GM23338 (cell line): ENCODE results near the gene SULF2. TPM values are rescaled to one million over a fixed set of nuclear protein-coding genes. Genes with fewer than 3 reads are reported as not detected.

ENCODE experiments used
- ATAC-seq: fragments of 200-7000 bp; cut with Tn5 transposase; 3 replicates; pipeline ENCODE4 v1.9.1; 2020
- DNase-seq: peaks from one replicate; pipeline ENCODE4 v3.0.0-alpha.2; 2015; ENCODE audit warnings: low spot score
- H2AFZ ChIP-seq: fragments of 200-600 bp; sonication (generic); 2 replicates; pipeline ENCODE4 v1.8.0; 2016; ENCODE audit warnings: antibody characterized with exemption, mild to moderate bottlenecking, moderate library complexity
- H3F3A ChIP-seq: fragments of 200-600 bp; sonication (generic); replicated peaks from 2 replicates; pipeline ENCODE4 v1.8.0; 2017; ENCODE audit warnings: antibody characterized with exemption, mixed run types, low read depth
- H3K27ac ChIP-seq: fragments of 200-600 bp; sonication (generic); 2 replicates; pipeline ENCODE4 v1.6.1; 2016; ENCODE audit warnings: low read depth
- H3K27me3 ChIP-seq: fragments of 200-600 bp; sonication (generic); 2 replicates; pipeline ENCODE4 v1.8.0; 2016; ENCODE audit warnings: mild to moderate bottlenecking, mixed run types, moderate library complexity; ENCODE audit not compliant: insufficient read depth
- H3K36me3 ChIP-seq: fragments of 200-600 bp; sonication (generic); 2 replicates; pipeline ENCODE4 v1.8.0; 2016; ENCODE audit warnings: mild to moderate bottlenecking; ENCODE audit not compliant: insufficient read depth
- H3K4me1 ChIP-seq: fragments of 200-600 bp; sonication (generic); 2 replicates; pipeline ENCODE4 v1.8.0; 2016; ENCODE audit warnings: mild to moderate bottlenecking, moderate library complexity; ENCODE audit not compliant: insufficient read depth
- H3K4me2 ChIP-seq: fragments of 200-600 bp; sonication (generic); 2 replicates; pipeline ENCODE4 v1.7.1; 2017; ENCODE audit warnings: mixed run types
- H3K4me3 ChIP-seq: fragments of 200-600 bp; sonication (generic); 2 replicates; pipeline ENCODE4 v1.6.1; 2016; ENCODE audit warnings: mixed run types
- H3K79me2 ChIP-seq: fragments of 200-600 bp; sonication (generic); replicated peaks from 2 replicates; pipeline ENCODE4 v1.8.0; 2017; ENCODE audit warnings: mild to moderate bottlenecking; ENCODE audit not compliant: insufficient read depth
- H3K9me2 ChIP-seq: fragments of 200-600 bp; sonication (generic); 2 replicates; pipeline ENCODE4 v1.8.0; 2017; ENCODE audit not compliant: insufficient read depth
- H4K20me1 ChIP-seq: fragments of 200-600 bp; sonication (generic); replicated peaks from 2 replicates; pipeline ENCODE4 v1.8.0; 2017; ENCODE audit warnings: mild to moderate bottlenecking; ENCODE audit not compliant: insufficient read depth
- H3K27ac Mint-ChIP-seq: 2 replicates; pipeline ENCODE4 v1.8.0; 2020; ENCODE audit warnings: inconsistent platforms, mild to moderate bottlenecking, moderate library complexity, mixed read lengths
- H3K27me3 Mint-ChIP-seq: 3 replicates; pipeline ENCODE4 v1.8.0; 2022; ENCODE audit warnings: low read depth, mild to moderate bottlenecking, moderate library complexity, mixed read lengths, inconsistent platforms; ENCODE audit not compliant: insufficient read depth, poor library complexity
- H3K36me3 Mint-ChIP-seq: 3 replicates; pipeline ENCODE4 v1.8.0; 2021; ENCODE audit warnings: low read depth, mild to moderate bottlenecking, inconsistent platforms, moderate library complexity, mixed read lengths
- H3K4me1 Mint-ChIP-seq: 3 replicates; pipeline ENCODE4 v1.8.0; 2020; ENCODE audit warnings: mild to moderate bottlenecking, inconsistent platforms, mixed read lengths
- H3K4me3 Mint-ChIP-seq: 3 replicates; pipeline ENCODE4 v1.8.0; 2021; ENCODE audit warnings: moderate library complexity, mild to moderate bottlenecking, inconsistent platforms, mixed read lengths
- H3K9me3 Mint-ChIP-seq: 3 replicates; pipeline ENCODE4 v1.8.0; 2020; ENCODE audit warnings: moderate library complexity, mild to moderate bottlenecking, inconsistent platforms, mixed read lengths
- CREB1 ChIP-seq: fragments of 250-450 bp; sonication (Bioruptor Pico); IDR thresholded peaks from 2 replicates; pipeline ENCODE4 v1.5.0; 2020; ENCODE audit warnings: low read depth, mild to moderate bottlenecking, moderate library complexity
- EZH2 ChIP-seq: fragments of 200-600 bp; sonication (generic); IDR thresholded peaks from one replicate; pipeline ENCODE4 v1.8.0; 2017; ENCODE audit warnings: antibody characterized with exemption, mild to moderate bottlenecking, low read depth; ENCODE audit not compliant: unreplicated experiment
- EZH2phosphoT487 ChIP-seq: fragments of 200-600 bp; sonication (generic); IDR thresholded peaks from one replicate; pipeline ENCODE4 v1.8.1; 2018; ENCODE audit warnings: antibody characterized with exemption; ENCODE audit not compliant: unreplicated experiment
- JUNB ChIP-seq: IDR thresholded peaks from one replicate; pipeline ENCODE4 v1.6.1; 2016; ENCODE audit warnings: antibody characterized with exemption; ENCODE audit not compliant: unreplicated experiment
- NANOG ChIP-seq: IDR thresholded peaks from 2 replicates; pipeline ENCODE4 v1.6.1; 2016; ENCODE audit warnings: antibody characterized with exemption, borderline replicate concordance
- POLR2AphosphoS5 ChIP-seq: IDR thresholded peaks from 2 replicates; pipeline ENCODE4 v1.6.1; 2016; ENCODE audit warnings: antibody characterized with exemption, low read depth
- STAT1 ChIP-seq: IDR thresholded peaks from one replicate; pipeline ENCODE4 v1.6.1; 2016; ENCODE audit warnings: antibody characterized with exemption; ENCODE audit not compliant: unreplicated experiment
- ZNF114 ChIP-seq: fragments of 250-450 bp; sonication (Bioruptor Pico); IDR thresholded peaks from 2 replicates; pipeline ENCODE4 v1.5.0; 2020; ENCODE audit warnings: mild to moderate bottlenecking, moderate library complexity
- ZNF331 ChIP-seq: fragments of 250-450 bp; sonication (Bioruptor Pico); IDR thresholded peaks from 2 replicates; pipeline ENCODE4 v1.5.0; 2020; ENCODE audit warnings: low read depth, mild to moderate bottlenecking, moderate library complexity
- polyA plus RNA-seq: library from polyadenylated mRNA; unstranded; fragments of >200 nt; fragmentation: Nextera tagmentation; extraction: Ambion mirVana; gene quantifications from 2 replicates; pipeline ENCODE4 v1.2.1, GENCODE V29; 2016
- total RNA-seq: library from RNA; depleted of rRNA; stranded (reverse); fragments of >200 nt; shearing (Covaris generic); gene quantifications from 2 replicates; pipeline ENCODE4 v1.2.3, GENCODE V29; 2014
- TF ChIP-seq, protein P1 (sequence below): IDR thresholded peaks from one replicate; pipeline ENCODE4 v1.6.1; 2018; ENCODE audit warnings: antibody characterized with exemption; ENCODE audit not compliant: unreplicated experiment
- TF ChIP-seq, protein P2 (sequence below): IDR thresholded peaks from 2 replicates; pipeline ENCODE4 v1.6.1; 2016; ENCODE audit warnings: antibody characterized with exemption
- TF ChIP-seq, protein P3 (sequence below), 2 experiments: fragments of 200-600 bp in 1 of 2; sonication (generic) in 1 of 2; conservative IDR thresholded peaks; 2 replicates each; pipeline versions ENCODE4 v1.5.1 to v1.6.1; 2016 to 2017; ENCODE audit warnings: antibody characterized with exemption in 2 of 2, low read depth in 2 of 2, mild to moderate bottlenecking in 2 of 2, moderate library complexity in 1 of 2
- TF ChIP-seq, protein P4 (sequence below): fragments of 250-450 bp; sonication (Bioruptor Pico); IDR thresholded peaks from 2 replicates; pipeline ENCODE4 v1.5.0; 2020; ENCODE audit warnings: mild to moderate bottlenecking, moderate library complexity

The SULF2 gene
- total and polyA plus RNA-seq, 2 experiments from 2014 or later: 9.5 to 20.7 TPM

DNA sequence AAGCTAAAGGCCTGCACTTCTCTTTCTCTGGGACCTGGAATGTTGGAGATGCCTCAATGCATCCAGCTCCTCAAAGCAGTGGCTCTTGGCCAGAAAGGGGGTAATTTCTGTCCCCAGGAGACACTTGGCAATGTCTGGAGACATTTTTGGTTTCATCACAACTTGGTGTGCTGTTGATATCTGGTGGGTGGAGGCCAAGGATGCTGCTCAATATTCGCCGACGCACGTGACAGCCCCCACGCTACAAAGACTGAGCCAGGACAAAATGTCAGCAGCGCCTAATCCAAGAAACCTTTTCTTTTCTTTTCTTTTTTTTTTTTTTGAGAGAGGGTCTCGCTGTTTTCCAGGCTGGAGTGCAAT is 79.8 kb downstream of the SULF2 start:
- Mint-ChIP-seq H3K27ac (no peak overlapping the region), H3K4me1 (peaks cover 23% of the 10 kb centered on the region), H3K36me3 (no peaks in the 10 kb centered on the region), H3K4me3 (no peak overlapping the region), H3K27me3 (peaks cover 2% of the 10 kb centered on the region), H3K9me3 (no peaks in the 10 kb centered on the region)
- H2AFZ ChIP-seq: no peak overlapping the region
- H3K79me2 ChIP-seq: no peaks in the 10 kb centered on the region
- H3K4me3 ChIP-seq: no peak overlapping the region
- no peaks in the 10 kb centered on the region for H3K9me2 ChIP-seq
- no peaks in the 10 kb centered on the region for H3K27me3 ChIP-seq
- H3K27ac ChIP-seq: no peak overlapping the region
- H3F3A ChIP-seq: no peaks in the 10 kb centered on the region
- H3K4me2 ChIP-seq: no peak overlapping the region
- no peaks in the 10 kb centered on the region for H4K20me1 ChIP-seq
- no peaks in the 10 kb centered on the region for H3K36me3 ChIP-seq
- DNase-seq: no peak
- H3K4me1 ChIP-seq: no peaks in the 10 kb centered on the region
- ATAC-seq: no peak
- no peak for TF ChIP-seq STAT1
- TF ChIP-seq, protein P1, sequence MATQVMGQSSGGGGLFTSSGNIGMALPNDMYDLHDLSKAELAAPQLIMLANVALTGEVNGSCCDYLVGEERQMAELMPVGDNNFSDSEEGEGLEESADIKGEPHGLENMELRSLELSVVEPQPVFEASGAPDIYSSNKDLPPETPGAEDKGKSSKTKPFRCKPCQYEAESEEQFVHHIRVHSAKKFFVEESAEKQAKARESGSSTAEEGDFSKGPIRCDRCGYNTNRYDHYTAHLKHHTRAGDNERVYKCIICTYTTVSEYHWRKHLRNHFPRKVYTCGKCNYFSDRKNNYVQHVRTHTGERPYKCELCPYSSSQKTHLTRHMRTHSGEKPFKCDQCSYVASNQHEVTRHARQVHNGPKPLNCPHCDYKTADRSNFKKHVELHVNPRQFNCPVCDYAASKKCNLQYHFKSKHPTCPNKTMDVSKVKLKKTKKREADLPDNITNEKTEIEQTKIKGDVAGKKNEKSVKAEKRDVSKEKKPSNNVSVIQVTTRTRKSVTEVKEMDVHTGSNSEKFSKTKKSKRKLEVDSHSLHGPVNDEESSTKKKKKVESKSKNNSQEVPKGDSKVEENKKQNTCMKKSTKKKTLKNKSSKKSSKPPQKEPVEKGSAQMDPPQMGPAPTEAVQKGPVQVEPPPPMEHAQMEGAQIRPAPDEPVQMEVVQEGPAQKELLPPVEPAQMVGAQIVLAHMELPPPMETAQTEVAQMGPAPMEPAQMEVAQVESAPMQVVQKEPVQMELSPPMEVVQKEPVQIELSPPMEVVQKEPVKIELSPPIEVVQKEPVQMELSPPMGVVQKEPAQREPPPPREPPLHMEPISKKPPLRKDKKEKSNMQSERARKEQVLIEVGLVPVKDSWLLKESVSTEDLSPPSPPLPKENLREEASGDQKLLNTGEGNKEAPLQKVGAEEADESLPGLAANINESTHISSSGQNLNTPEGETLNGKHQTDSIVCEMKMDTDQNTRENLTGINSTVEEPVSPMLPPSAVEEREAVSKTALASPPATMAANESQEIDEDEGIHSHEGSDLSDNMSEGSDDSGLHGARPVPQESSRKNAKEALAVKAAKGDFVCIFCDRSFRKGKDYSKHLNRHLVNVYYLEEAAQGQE: no peak
- TF ChIP-seq NANOG: no peak
- TF ChIP-seq POLR2AphosphoS5: no peak
- TF ChIP-seq ZNF114 (CRISPR knock-in tag): no peak
- TF ChIP-seq CREB1: no peak
- TF ChIP-seq, protein P2, sequence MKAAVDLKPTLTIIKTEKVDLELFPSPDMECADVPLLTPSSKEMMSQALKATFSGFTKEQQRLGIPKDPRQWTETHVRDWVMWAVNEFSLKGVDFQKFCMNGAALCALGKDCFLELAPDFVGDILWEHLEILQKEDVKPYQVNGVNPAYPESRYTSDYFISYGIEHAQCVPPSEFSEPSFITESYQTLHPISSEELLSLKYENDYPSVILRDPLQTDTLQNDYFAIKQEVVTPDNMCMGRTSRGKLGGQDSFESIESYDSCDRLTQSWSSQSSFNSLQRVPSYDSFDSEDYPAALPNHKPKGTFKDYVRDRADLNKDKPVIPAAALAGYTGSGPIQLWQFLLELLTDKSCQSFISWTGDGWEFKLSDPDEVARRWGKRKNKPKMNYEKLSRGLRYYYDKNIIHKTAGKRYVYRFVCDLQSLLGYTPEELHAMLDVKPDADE: no peak
- TF ChIP-seq, protein P3, sequence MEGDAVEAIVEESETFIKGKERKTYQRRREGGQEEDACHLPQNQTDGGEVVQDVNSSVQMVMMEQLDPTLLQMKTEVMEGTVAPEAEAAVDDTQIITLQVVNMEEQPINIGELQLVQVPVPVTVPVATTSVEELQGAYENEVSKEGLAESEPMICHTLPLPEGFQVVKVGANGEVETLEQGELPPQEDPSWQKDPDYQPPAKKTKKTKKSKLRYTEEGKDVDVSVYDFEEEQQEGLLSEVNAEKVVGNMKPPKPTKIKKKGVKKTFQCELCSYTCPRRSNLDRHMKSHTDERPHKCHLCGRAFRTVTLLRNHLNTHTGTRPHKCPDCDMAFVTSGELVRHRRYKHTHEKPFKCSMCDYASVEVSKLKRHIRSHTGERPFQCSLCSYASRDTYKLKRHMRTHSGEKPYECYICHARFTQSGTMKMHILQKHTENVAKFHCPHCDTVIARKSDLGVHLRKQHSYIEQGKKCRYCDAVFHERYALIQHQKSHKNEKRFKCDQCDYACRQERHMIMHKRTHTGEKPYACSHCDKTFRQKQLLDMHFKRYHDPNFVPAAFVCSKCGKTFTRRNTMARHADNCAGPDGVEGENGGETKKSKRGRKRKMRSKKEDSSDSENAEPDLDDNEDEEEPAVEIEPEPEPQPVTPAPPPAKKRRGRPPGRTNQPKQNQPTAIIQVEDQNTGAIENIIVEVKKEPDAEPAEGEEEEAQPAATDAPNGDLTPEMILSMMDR (conservative IDR thresholded peaks at IDR 0.05; ENCODE audit: low read depth in 2 of 2): no peak
- no peak for TF ChIP-seq EZH2phosphoT487
- TF ChIP-seq EZH2: no peak
- TF ChIP-seq, protein P4, sequence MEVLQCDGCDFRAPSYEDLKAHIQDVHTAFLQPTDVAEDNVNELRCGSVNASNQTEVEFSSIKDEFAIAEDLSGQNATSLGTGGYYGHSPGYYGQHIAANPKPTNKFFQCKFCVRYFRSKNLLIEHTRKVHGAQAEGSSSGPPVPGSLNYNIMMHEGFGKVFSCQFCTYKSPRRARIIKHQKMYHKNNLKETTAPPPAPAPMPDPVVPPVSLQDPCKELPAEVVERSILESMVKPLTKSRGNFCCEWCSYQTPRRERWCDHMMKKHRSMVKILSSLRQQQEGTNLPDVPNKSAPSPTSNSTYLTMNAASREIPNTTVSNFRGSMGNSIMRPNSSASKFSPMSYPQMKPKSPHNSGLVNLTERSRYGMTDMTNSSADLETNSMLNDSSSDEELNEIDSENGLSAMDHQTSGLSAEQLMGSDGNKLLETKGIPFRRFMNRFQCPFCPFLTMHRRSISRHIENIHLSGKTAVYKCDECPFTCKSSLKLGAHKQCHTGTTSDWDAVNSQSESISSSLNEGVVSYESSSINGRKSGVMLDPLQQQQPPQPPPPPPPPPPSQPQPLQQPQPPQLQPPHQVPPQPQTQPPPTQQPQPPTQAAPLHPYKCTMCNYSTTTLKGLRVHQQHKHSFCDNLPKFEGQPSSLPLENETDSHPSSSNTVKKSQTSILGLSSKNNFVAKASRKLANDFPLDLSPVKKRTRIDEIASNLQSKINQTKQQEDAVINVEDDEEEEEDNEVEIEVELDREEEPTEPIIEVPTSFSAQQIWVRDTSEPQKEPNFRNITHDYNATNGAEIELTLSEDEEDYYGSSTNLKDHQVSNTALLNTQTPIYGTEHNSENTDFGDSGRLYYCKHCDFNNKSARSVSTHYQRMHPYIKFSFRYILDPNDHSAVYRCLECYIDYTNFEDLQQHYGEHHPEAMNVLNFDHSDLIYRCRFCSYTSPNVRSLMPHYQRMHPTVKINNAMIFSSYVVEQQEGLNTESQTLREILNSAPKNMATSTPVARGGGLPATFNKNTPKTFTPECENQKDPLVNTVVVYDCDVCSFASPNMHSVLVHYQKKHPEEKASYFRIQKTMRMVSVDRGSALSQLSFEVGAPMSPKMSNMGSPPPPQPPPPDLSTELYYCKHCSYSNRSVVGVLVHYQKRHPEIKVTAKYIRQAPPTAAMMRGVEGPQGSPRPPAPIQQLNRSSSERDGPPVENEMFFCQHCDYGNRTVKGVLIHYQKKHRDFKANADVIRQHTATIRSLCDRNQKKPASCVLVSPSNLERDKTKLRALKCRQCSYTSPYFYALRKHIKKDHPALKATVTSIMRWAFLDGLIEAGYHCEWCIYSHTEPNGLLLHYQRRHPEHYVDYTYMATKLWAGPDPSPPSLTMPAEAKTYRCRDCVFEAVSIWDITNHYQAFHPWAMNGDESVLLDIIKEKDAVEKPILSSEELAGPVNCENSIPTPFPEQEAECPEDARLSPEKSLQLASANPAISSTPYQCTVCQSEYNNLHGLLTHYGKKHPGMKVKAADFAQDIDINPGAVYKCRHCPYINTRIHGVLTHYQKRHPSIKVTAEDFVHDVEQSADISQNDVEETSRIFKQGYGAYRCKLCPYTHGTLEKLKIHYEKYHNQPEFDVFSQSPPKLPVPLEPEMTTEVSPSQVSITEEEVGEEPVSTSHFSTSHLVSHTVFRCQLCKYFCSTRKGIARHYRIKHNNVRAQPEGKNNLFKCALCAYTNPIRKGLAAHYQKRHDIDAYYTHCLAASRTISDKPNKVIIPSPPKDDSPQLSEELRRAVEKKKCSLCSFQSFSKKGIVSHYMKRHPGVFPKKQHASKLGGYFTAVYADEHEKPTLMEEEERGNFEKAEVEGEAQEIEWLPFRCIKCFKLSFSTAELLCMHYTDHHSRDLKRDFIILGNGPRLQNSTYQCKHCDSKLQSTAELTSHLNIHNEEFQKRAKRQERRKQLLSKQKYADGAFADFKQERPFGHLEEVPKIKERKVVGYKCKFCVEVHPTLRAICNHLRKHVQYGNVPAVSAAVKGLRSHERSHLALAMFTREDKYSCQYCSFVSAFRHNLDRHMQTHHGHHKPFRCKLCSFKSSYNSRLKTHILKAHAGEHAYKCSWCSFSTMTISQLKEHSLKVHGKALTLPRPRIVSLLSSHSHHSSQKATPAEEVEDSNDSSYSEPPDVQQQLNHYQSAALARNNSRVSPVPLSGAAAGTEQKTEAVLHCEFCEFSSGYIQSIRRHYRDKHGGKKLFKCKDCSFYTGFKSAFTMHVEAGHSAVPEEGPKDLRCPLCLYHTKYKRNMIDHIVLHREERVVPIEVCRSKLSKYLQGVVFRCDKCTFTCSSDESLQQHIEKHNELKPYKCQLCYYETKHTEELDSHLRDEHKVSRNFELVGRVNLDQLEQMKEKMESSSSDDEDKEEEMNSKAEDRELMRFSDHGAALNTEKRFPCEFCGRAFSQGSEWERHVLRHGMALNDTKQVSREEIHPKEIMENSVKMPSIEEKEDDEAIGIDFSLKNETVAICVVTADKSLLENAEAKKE: no peak
- TF ChIP-seq ZNF331 (CRISPR knock-in tag): no peak
- no peak for TF ChIP-seq JUNB
